Activated naive CD4-positive, alpha-beta T cell treated with Interleukin-2 at 50 U/mL for 16 hours (primary cell): ENCODE results near the gene YAP1.

ENCODE experiments used
- DNase-seq: peaks from one replicate; pipeline ENCODE4 v3.0.0-alpha.2; 2020

YAP1 gene

DNA sequence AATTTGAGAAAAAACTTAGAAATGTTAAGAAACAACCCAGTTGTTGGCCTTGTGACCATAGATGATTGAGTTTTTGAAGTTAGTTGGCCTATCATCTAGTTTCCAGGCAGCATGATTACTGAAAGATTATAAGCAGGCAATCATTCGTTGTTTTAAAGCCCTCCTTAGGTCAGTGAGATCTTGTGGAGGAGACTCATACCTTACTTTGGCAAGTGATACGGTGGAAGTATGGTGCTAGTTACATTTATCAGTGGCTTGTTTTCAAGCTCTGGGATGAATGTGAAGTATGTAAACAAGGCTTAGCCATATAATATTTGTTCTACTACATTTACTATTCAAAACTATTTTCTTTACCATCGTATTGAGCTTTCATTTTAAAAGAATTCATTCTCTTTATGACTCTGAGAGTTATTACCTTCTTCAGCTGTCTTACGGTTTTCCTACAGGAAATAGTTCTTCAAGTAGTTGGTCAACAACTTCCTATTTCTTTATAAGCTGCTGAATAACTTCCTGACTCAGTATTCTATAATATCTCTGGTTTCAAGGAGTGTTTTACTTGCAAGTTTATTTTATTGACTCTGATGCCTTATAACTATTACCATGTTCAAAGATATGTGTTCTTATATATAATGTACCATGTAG lies 7.3 kb downstream of the YAP1 start:
- DNase-seq = no peak

DNA sequence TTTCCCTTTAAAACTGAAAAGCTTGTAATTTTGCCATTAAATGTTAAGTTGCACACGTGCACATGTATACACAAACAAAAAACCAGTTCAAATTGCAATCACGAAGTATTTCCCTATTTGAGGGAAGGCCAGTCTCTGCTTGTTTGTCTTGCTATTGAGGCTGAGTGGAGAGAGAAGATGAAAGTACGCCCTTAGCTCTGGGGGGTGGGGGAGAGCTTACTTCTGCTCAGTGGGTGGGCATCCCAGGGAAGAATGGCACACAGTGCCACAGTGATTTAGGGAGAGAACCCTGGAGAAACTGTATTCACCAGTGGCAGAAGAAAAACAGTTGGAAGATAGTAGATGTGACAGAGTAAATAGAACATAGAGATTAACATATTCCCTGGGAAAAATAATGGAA lies 8.7 kb downstream of the YAP1 start:
- DNase-seq = no peak

DNA sequence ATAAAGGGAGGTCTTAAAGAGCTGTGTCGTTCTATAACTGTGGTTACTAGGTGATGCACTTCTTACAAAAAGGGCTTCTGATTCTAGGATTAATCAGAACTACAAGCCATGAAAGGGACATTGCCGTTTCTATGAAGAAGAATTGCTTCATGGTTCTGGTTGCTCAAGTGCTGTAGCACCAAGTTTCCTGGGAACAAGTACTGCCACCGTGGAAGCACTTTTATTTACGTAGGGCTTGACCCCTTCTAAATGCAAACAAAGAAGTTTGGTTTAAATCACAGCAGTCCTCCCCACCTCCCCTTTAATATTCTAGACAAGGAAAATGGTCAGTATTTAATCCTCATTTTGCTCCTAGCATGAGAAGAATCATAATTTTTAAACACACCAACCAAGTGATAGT lies 9.8 kb downstream of the YAP1 start:
- no peak for DNase-seq

DNA sequence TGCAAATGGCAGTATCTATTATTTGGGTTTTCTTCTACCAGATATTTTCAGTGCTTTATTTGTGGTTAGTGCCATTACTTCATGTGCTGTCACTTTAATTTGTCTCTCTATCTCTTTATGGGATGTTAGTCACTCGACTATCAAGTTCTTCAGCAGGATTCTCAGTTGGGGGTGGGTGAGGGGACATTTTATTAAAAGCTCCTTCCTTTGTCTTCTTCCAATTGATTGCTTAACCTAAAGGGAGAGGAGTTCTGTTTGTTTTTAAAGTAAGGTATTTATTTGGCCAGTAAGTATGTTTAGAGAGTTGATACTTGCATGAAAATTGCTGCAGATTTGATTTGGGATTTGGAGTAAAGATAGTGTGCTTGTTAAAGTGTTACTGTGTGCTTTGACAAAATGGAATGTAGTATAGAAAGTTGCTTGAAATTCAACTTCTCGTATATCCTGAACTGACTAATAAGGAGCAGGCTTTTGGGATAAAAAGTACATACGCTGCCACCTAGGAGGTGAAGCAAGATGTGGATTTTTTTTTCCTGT lies 10.3 kb downstream of the YAP1 start:
- no peak for DNase-seq

DNA sequence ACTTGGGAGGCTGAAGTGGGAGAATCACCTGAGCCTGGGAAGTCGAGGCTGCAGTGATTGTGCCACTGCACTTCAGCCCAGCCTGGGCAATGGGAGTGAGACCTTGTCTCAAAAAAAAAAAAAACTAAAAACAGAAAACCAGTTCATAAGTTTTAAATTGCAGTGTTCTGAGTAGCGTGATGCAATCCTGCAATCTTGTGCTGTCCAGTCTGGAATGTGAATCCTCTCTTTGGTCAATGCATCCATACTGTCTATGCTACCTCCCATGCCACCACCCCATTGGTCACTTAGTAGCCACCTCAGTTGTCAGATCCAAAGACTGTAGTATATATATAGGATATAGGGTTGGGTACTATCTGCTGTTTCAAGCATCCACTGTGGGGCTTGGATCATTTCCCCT lies 11.1 kb downstream of the YAP1 start:
- DNase-seq = no peak

DNA sequence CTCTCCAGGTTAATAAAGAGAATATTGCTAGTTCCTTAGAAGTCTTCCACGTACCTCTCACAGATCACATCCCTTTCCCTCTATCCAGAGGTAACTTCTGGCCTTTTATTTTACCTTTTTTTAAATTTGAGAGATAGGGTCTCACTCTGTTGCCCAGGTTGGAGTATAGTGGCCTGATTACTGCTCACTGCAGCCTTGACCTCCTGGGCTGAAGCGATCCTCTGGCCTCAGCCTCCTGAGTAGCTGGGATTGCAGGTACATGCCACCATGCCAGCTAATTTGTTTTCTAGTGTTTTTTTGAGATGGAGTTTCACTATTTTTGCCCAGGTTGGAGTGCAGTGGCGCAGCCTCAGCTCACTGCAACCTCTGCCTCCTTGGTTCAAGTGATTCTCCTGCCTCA lies 24.4 kb downstream of the YAP1 start:
- no peak for DNase-seq

DNA sequence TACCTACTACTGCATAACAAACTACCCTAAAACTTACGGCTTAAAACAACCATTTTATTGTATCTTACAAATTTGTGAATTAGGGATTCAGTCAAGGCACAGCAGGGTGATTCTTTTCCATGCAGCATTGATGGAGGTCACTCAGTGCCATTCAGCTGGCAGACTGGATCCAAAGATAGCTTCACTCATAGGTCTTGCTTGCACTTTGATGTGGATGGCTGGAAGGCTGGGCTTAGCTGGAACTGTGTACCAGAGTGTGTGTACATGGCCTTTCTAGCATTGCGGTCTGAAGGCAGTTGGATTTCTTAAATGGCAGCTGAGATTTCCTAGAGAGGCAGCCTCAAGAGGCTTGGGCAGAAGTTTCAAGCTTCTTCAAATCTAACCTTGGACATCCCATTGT lies 25.0 kb downstream of the YAP1 start:
- DNase-seq = no peak

DNA sequence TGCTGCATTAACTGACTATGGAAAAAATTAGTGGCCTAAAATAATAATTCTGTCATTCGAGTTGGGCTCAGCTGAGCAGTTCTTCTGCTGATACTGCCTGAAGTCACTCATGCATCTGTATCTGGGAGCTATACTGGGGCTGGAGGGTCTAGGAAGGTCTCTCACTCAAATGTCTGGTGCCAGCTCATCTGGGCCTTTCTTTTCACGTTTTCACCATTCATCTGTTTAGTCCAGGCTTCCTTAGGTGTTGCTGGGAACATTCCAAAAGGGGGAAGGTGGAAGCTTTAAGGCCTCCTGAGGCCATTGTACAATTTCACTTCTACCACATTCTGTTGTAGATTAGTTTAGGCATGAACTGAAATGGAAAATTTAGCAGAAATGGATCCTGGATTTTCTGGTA lies 28.0 kb downstream of the YAP1 start:
- no peak for DNase-seq

DNA sequence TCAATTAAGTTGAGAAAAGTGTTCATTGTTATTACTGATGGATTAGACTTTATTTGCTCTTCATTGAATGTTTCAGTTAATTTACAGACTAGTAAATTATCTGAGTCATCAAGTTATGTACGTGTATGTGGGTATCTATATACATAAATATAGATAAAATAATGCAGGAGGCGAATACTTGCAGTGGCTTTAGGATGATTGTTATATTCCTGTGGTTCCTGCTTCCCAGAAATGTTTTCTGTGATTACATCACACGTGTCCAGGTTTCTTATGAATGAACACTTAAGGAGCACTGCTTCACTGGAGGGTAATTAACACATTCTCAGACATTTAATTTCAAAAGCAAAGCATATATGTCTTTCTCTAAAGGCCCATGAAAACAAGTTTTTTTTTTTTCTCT lies 28.4 kb downstream of the YAP1 start:
- DNase-seq = no peak

DNA sequence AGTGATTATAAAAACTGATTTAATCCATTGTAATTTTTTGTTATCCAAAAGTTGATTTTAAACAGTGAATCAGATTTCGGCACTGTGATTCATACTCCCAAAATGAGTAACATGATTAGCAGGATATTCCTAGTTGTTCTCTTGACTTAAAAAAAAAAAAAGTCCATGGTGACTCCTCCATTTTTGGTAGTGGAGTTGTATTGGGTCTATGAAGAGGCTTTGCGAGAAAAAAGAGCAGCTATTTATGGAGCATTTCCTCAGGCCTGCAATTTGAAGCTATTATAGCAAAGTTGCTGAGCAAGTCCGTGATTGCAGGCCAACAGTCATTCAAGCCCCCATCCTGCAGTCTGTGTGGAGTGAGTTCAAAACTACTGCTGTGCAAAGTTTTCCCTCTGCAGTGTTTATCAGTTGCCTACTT lies 28.8 kb downstream of the YAP1 start:
- DNase-seq = no peak

DNA sequence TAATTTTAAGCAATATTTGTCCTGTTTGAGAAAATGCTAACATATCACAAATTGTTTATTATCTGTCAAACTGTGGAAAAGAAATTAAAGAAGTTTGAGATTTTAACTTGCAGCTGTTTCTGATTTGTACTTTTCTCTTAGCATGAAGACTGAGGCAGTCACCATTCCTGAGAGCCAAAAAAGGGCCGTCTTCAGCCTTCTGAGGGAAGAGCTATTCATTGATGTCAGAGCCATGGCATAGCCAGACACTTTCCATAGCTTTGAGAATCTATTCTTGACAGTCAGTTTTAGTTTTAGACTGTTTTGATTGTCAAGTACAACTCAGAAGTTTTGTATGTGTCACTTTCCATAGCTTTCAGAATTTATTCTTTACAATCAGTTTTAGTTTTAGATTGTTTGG lies 32.1 kb downstream of the YAP1 start:
- no peak for DNase-seq

DNA sequence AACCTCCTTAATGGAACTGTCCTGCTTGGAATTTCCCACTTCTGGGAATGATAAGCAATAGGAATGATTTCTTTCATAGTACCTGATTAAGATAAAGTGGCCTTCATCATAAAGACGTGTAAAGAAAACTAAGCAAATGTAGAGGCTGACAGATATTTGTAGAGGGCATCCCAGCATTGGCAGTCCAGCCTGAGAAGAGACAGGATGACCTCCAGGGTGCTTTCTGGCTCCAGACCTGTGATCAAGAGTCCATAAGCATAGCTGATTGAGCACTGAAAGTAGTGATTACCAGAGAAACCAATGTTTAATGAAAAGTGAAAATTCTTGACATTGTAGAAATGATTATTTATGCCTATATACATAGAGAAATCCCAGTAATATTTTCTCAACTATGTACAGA lies 33.6 kb downstream of the YAP1 start:
- DNase-seq = no peak

DNA sequence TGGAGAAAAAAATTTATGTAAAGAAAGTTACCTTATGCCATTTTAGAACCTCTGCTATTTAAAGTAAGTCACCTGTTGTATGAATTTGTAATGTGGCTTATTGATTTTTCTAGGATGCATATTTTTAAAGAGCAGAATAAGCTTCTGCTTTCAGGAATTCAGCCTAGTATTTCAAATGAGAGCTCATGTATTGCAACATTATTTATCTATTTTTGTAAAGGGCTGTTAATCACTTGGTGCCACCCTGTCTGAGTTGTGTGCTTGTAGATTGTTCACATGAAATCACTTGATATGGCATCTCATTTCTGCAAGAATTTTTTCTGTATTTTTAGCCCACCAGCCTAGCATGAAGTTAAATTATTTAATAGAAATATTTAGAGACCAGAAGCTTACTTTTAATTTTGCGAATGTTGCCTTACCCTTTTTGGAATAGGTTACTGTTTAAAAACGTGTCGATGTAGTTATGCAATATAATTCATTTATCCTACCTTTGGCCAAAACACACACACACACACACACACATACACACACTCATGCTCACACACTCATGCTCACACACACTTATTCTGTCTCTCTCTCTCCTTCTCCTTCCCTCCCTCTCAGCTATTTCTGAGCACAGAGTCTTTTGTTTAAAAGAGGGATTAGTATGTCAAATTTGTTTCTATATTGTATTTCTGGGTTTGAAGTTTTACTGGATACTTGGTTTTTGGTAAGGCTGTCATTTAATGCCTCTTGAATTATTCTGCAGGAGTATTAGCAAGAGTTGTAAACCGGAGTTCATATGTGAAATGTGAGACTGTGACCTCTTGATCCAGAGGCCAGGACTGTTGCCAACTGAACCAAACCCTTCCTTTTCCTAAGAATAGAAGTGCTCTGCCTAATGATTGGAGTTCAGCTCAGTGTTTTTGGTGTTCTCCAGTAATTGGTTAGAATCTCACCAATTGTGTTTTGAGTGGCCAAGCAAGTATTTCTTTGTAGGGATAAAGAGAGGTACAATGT lies 34.4 kb downstream of the YAP1 start:
- no peak for DNase-seq

DNA sequence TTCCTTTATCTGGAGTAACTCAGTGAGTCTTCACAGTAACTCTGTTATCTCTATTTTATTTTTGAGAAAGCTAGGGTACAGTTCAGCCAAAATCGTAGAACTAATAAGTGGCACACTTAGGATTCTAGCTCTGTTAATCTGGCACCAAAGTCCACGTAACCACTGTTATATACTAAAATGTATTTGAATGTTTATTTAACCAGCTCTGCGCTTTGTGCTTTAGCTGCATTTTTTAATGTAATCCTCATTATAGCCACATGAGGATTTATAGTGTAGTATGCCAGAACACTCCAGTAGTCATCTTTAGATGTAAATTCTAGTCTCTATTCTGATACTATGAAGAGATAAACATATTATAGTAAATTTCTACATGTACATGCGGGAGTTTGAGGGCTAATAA lies 36.8 kb downstream of the YAP1 start:
- DNase-seq = no peak

DNA sequence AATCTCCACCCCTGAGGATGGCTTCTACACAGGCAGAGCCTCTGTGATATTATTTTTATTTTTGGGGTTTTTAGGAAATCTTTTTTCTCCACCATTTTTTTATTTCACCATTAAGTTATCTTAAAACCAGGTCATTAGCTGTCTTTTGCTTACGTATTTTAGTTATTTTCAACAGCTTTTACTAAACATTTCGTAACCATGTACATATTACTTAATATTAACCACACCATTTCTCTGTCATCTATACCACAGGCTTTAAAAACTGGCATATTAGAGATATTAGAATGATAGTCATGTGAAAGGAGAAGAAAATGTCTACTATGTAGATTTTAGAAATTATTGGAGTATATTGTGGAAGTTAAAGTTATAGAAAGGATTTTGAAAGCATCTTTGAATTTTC lies 37.4 kb downstream of the YAP1 start:
- DNase-seq = no peak

DNA sequence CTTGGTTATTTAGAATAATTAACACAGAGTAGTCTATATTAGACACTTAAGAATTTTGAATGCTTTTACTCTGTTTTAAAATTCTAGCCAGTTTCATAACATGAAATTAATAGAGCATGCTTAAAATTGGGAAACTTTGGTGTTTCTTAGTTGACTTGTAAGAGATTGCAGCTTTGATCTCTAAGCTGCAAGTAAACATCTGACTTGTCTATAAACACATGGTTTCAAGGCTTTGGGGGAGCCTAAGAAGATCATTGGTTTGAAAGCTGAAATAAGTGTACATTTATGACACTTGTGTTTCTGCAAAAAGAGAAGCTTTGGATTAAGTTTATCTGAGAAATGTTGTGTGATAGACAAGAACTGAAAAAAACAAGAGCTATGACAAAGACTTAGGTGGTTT lies 37.8 kb downstream of the YAP1 start:
- no peak for DNase-seq

DNA sequence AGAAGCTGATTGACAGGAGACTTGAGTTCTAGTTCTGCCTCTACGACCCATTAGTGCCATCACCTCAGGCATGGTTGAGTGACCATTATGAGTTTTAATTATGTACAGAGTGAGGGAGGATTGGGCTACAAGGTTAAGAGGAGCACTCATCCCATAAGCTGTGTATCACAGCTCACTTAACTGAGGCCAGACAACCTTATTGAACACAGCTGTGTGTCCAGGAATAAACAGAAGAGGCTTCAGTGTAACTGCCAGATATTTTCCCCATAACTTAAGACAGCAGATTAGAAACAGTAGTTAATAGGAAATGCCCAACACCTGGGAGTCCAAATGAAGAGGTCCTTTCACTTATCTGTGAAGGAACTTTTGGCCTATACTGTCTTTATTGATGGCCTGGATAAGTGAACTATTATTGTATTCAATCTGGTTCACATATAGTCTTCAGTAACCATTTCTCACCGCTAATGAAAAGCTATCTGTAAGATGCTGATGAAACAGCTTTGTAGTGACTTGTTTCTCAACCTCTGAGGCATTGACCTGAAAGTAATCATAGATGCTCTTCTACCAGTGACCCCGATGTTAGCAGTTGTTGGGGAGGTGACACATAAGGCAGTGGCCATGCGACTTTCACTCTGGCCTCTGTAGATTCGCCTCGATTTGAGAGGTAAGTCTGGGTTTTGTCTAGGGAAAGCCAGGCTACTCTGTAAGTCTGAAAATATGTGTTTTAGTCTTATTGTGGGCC lies 41.7 kb downstream of the YAP1 start:
- DNase-seq = no peak

DNA sequence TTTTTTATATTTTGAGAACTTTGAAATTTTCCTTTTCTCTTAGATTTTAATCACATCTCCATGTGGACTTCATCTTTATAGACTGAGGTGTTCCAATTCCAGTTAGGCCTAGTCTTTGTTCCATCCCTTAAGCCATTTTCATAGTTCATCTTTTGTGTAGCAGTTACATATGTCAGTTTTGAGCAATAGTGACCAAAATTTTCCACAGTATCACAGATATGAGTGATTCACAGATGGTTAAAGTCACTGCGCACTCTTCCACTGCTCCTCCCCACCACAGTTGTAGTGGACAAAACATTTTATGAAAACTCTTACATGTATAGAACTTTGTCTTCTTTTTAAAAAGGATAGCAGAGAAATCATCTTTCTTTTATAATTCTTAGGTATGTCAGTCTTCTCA lies 42.8 kb downstream of the YAP1 start:
- no peak for DNase-seq

DNA sequence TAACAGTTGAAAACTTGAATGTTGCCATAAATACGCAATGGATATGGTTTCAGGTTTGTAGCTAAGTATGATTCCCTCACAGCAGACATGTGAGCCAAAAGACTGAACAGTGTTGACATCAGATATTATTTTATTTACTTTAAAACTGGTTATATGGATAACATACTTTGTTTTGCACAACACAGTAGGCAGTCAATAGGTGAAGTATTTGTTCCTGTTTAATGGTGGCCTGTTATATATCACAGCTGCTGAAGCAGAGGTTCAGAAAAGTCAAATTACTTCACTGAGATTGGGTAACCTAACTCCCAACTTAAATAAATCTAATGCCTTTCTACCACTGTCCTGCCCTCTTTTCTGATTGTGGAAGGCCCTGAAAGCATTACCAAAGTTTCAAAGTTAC lies 44.6 kb downstream of the YAP1 start:
- no peak for DNase-seq

DNA sequence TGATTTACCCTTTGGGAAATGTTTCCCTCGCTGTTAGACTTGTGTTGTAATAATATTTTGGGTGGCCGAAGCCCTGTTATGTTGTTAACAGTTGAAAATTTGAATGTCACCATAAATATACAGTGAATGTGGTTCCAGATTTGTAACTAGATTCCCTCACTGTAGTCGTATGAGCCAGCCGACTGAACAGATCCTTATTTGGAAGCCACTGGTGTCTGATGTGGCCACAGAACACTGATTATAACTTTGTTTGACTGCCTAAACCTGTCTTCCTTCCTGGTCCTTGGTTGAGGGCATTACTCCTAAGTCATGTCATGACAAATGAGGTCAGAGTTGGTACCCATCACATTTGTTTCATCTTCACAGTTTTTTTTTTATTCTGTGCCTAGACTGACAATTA lies 45.4 kb downstream of the YAP1 start:
- no peak for DNase-seq

DNA sequence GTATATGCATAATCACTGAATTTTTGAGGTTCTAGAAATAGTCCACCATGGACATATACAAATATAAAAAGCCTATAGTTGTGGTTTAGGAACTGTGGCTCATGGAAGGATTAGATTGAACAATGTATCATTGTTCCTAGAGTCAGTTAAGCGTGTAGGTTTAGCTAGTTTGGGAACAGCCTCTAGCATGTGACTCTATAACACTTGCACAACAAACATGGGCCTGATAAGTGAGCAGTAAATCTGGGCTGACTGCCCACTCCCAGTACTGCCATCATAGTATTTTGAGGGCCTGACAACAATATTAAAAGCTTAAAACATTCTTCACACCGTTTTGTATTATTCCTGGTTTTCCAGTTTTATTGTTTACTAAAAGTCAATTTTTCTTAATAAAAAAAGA lies 47.0 kb downstream of the YAP1 start:
- no peak for DNase-seq

DNA sequence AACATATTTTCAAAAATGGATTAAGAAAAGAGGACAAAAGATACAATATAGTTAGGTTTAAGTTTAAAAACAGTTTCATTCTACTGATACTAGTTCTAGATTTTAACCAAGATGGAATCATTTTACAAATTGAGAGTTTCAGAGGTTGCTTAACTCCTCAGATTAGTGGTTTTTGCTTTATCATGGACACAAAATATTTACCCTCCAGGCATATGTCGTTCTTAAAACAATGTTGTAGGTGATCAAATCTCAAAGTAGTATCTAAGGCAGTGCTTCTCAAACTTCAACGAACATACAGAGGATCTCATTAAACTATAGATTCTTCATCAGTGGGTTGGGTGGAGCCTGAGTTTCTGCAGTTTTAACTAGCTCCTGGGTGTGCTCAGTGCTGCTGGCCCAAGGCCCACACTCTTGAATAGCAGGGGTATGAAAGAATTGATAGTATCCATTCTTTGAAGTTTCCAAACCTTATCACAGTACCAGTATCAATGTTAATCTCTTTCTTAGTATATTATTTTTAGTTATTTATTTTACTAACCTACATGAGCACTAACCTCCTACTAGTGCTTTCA lies 48.0 kb downstream of the YAP1 start:
- no peak for DNase-seq

DNA sequence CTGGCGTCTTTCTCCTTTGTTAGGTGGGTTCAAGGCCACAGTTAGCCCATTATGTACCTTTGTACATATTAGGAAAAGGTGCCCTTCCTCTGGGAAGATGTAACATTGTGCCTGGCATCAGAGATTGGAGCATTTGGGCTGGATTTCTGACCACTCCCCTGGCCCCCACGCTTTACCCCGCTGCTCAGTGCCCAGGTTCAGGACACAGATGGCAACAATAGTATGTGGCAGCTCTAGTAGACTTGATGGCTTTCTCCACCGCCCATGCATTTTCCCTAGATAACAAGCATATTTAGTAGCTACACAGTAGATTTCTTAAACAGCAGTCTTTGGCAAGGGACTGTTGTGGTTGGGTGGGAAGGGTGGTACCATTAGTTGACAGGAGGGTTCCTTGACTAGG lies 53.1 kb downstream of the YAP1 start:
- DNase-seq = no peak
